Measurements from ENCODE around the gene TMEM31.

Gene TMEM31, protein sequence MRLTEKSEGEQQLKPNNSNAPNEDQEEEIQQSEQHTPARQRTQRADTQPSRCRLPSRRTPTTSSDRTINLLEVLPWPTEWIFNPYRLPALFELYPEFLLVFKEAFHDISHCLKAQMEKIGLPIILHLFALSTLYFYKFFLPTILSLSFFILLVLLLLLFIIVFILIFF

DNA sequence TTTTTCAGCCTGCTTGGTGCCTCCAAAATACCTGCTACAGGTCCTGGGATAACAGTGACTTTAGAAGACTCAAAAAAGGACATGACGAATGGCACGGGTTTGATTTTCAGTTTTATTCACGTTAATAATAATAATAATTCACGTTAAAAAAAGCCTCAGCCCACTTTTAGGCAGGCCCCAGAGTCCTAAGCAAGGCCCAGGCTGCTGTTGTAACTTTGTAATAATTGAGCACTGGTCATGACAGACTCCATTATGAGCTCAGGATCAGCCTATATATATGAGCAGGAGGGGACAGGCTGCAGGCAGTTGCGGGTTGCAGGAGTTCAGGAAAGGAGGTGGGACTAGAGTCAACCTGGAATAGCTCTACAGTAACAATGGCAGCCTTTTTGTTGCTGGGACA, at the start of gene TMEM31:
Gene TMEM31, plus strand, starts transcription at position 301 of the 400 bp plus-strand sequence. CDS start 1,350 bp downstream, outside the sequence.
- no peak for DNase-seq (ENCODE audit: low read depth)

DNA sequence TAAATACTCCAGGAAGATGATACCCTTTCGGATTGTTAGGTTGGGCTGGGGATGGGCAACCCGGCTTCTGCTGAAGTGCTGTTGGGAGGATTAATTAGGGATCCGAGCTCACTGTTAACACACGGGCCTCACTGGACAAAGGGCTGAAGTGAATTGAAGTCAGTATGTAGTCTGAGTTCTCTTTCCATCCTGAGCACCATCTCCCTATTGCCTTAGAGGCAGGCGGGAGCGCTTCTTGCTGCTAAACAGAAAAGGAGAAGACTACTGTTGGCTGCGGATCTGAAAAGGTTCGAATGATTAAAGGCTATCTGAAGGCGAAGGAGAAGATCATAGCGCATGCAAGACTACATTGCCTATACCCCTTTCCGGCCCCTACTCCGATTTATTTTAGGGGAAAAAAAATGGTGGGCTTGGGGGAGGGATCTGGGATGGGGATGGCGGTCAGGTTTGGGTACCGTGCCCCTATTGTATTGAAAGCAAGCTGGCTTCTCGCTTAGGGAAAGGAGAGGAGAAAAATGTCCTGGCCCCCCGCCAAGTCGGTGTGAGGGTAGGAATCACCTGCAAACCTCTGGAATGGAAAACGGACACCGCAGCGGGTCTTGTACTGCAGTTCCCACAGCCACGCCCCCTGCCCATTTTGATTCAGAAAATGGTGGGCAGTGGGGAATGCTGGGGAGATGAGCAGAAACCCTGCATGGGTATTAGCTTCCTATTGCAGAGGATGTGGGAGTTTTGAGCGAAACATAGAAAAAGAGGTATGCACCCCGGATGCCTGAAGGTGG, 46.5 kb upstream of the TMEM31 start:
- DNase-seq (ENCODE audit: low read depth): no peak

DNA sequence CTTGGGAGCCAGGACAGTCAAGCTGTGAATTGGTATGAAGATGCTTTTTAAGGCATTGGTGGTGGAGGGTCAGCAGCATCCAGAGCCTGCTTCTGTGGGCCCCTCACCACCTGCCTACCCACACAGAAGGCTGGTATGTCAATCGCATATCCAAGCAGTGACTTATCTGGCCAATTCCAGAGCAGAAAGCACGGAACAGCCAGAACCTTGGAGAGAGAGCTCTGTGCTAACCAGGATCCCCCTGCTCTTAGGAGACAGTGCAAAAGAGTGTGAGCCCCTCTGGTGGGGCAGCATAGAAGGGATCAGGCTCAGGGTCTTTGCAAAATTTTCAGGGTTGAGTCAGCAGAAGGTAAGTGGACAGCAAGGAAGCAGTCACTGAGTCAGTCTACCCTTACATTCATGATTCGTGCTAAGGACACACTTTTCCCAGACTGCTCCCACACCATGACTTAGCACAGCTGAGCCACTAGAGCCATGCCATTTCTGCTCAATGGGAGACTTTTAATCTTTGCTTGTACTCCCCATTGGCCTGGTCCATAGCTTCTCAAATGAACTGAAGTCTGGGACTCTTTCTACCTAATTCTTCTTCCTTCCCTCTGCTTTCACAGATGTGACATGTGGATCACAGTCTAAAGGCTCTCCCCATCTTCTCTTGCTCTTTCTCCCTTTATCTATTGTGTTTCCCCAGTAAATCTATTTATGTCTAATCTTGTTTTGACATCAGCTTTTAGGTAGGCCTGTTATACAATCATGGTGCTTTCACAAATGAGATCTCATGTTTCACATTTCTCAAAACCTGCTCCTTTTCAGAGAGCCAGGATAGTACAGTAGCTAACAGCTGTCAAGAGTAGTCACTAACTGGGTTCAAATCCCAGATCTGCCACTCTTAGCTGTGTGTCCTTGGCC, 44.3 kb upstream of the TMEM31 start:
- DNase-seq (ENCODE audit: low read depth): no peak

- no peak for DNase-seq (ENCODE audit: low read depth)
Observed at GRCh38 chrX:103669745-103670144, 41.0 kb upstream of the TMEM31 start.

DNA sequence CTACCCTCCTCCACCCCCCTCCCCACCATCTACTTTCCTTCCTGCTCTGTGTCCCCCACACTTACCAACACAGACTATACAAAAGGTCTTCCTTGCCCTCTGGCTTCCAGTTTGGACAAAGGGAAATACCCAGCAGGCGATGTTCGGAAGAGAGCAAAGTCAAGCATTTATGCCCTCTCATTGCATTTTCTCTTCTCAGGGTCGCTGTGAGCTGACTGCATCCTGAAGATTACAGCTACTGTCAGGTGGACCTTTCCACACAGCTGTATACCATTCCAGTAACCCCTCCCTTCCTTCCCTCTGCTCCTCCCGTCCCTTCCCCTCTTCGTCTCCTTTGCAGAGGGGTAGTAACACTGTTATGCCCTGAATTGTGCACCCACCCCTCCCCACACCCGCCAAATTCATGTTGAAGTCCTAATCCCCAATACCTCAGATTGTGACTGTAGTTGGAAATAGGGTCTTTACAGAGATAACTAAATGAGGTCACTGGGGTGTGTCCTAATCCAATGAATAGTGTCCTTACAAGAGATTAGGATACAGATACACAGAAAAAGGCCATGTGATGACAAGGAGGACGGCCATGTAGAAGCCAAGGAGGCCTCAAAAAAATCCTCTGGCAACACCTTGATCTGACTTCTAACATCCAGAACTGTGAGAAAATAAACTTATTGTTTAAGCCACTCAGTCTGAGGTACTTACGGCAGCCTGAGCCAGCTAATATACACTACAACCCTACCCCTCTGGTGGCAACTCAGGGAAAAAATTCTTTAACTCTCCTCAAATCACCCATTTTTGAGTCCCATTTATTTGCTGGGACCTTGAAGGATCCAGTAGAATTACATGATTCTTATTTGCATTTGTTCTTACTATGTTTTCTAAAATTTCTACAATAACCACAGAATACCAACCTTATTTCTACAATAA, 35.9 kb upstream of the TMEM31 start:
- peak; percentile 34 for DNase-seq (ENCODE audit: low read depth)

DNA sequence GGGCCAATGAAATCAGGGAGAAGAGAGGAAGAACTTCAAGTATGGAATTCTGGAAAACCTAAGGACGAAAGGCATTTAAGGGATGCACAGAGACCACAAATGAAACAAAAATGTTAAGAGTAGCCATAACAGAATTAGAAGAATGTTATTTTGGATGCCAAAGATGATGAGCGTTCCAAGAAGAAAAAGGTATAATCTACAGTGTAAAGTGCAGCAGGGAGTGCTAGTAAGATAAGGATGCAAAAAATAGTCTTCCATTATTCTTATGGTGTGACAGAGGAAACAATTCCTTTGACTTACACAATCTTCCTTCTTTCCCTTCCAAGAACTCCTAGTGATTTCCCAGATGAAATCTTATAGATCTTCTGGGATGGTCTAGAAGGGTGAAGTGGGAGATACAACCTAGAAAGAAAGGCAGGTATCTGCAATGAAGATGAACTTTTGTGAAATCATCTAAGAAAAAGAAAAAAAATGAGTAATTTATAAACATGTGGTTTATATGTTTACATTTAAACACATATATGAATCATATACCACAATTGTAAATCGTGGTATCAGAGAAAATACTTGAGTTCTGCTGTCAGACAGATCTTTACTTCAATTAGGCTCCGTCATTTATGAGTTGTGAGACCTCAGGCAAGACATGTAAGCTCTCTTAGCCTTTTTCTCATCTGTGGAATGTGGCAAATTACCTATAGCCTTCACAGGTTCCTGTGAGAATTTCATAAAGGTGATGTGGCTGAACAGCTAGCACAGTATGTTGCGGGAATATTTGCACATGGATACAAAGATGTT, 32.3 kb upstream of the TMEM31 start:
- DNase-seq (ENCODE audit: low read depth): peak; percentile 59

DNA sequence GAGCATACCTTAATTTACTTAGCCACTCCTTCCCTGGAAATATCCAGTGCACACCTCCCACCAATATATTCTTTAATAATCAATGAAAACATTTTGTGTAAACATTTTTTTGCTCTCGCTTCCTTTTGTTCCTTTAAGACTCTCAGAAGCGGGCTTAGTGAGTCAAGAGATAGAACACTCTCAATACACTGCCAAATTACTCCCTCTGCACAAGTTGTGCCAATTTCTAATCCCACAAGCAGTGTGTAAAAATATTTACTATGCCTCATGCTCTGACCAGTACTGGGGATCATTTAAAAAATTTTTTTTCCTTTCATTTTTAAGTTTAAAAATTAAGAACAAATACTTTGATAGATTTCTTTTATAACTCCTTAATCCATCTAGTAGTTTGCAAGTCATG, 29.3 kb upstream of the TMEM31 start:
- no peak for DNase-seq (ENCODE audit: low read depth)

DNA sequence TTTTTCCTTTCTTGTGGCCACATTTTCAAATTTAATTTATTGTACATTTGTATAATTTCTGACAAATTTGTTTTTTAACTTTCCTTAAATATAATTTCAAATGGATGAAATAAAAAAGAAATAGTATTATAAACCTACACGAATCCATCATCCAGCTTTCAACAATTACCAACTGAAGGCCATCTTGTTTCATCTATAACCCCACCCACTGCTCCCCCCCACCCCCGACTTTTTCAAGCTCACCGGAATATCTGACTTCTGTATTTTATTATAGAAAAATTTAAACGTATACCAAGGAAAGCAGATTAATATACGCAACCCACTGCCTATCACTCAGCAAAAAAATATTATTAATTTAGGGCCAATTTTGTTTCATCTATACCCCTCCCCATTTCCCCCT, 25.3 kb upstream of the TMEM31 start:
- DNase-seq (ENCODE audit: low read depth): no peak

DNA sequence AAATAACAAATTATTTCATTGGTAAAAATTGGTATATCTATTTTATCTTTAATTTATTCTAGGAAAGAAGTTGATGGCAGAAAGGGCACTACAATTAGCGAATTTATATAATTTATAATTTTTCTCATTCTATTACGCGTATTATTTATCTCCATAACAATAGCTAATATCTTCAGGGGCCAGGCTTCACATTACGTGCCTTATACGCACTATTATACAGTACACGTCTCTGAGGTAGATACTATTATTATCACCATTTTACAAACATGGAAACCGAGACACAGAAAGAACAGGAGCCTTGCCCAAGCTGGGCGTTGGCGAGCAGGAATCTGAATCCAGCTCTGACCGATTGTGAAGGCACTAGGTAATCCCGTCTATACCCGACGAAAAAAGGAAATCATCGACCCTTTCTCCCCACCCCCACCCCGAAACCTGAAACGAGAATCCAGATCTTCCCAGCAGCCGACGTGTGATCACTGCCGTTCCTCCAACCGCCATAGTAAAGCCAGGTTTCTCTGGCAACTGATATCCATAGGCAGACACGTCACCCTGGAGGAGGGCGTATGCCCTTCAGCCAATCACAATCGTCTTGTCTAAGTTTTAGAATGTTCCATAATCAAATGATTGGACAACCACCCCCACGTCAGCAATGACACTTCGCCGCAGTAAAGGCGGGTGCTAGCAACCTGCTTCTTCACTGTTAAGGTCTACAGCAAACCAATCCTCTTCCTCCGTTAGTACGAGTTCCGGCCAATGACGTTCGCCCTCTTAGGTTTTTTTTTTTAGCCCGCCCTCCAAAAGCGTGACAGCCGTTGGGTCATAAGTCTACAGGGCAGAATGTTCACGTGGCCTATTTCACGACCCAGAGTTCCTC, 24.3 kb upstream of the TMEM31 start, which contains the start of gene MORF4L2:
Gene MORF4L2, minus strand, starts transcription at position 501 of the 874 bp plus-strand sequence. CDS start 9,672 bp downstream, outside the sequence.
- peak; percentile 99 for DNase-seq (ENCODE audit: low read depth)

DNA sequence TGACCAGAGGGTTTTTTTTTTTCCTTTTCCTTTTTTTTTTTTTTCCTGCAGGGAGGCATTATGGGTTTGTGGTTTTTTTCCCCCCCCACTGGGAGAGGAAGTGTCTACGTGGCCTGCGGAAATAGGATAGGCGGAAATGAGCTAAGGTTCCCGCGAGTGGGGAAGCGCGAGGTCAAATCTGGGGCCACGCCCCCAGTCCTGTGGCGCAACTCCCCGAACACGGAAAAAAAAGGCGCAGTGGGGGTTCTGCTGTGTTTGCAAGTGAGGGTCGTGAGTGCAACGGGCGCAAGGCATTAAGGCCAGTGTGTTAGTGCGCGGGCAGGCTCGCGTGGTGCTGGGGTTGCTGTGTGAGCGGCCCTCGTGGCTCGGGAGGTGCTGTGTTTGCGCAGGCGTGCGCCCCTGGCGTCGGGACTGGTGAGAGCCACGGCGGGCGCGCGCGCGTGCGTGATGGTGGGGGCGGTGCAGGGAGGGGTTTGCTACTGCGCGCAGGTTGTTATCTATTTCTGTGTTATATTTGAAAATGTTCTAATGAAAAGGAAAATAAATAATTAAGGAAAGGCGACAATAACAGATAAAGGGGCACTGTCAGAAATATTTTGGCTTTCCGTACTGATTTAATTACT, 23.5 kb upstream of the TMEM31 start:
- no peak for DNase-seq (ENCODE audit: low read depth)

DNA sequence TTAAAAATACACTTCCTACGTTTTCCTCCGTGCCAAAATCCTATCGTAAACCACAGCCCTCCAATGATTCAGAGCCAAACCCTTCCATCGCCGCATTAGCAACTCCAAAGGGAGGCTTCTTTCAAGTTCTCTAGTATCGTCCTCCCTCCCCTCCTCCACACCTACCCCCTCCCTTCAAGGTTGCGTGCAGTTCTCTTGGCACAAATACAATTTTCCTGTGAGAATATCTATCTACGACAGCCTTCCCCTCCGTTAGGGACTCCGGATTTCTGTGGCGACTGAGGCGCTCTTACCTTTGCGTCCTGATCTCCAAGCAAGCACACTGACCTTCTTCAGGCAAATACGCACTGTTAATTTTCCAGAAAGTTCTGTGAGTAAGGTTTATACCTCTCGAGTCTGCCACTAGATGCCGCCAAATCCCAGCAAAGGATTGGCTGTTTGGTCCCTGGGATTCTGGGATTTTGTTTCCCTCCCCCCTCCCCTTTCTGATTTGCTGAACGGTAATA, 23.0 kb upstream of the TMEM31 start:
- DNase-seq (ENCODE audit: low read depth): peak; percentile 76

- DNase-seq (ENCODE audit: low read depth): no peak
Observed at GRCh38 chrX:103688946-103689345, 21.8 kb upstream of the TMEM31 start.

GRCh38 chrX:103691059-103691458, 19.6 kb upstream of the TMEM31 start:
- no peak for DNase-seq (ENCODE audit: low read depth)

GRCh38 chrX:103697687-103698086, 13.0 kb upstream of the TMEM31 start:
- DNase-seq (ENCODE audit: low read depth): no peak

DNA sequence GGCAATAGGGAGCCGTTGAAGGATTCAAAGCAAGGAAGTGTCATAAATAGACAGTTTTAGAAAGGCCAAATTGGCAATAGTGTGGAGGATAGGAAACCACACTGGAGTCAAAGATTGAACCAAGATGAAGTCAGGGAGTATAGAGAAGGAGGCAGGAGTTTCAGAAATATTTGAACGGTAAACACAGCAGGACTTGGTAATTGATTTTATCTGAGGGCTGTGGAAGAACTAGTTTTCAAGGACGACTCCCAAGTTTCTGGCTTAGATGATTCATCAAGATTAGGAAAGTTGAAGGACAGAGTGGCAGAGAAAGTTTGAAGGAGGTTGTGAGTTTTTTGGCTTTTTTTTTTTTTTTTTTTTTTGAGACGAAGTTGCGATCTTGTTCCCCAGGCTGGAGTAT, 11.5 kb upstream of the TMEM31 start:
- DNase-seq (ENCODE audit: low read depth): no peak

DNA sequence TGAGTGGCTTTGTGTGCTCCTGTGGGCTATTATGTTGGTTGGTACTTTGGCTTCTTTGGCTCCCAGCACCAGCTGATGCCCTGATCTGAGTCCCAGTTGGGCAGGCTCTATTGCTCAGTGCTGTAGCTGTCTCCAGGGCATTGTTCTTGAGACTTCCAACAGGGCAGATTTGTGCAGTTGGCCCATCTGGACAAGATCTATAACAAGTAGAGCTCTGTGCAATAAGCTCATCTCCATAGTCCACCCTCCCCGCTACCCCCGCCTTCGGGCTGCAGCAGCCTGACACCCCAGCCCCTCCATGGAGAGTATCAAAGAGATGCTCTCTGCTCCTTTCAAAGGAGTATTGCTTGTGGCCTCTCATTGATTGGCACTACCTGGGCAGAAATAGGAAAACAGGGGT, 5.8 kb upstream of the TMEM31 start:
- no peak for DNase-seq (ENCODE audit: low read depth)

GRCh38 chrX:103716962-103717361, 6.3 kb downstream of the TMEM31 start:
- DNase-seq (ENCODE audit: low read depth): peak; percentile 87

DNA sequence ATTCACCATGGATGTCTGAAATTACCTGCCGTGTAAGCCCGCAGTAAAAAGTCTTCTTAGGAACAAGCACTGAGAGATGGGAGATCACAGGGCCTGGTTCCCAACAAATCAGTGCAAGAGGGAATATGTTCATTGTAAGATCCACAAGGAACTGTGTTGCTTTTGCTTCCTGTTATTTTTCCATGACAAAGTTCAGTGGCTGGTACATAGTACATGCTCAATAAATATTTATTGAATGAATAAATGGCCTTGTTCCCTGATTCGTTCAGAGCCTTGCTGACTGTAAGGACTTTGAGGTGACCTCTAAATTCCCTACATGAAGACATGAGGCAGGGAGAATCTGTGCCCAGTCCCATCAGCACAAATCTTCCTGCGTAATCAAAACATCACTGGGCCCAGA, 7.4 kb downstream of the TMEM31 start:
- DNase-seq (ENCODE audit: low read depth): no peak

DNA sequence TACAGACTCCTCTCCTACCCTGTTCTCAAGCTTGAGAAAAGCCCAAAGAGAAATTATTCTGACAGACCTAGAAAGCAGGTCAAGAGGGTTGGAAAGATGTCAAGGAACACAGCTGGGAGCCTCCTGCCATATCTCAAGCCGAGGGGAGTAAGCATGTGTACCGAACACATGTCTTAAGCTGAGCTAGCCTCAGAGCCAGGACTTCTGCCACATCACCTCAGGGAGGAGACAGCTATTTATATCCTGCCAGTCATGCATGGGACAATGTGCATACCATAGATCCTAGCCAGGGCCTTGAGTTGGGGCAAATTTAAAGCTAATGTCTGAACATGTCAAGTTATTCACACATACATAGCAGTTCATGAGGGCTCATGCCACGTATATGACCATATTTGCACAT, 11.8 kb downstream of the TMEM31 start:
- DNase-seq (ENCODE audit: low read depth): peak; percentile 39

All from amniotic epithelial cell (primary cell).